Body of pancreas (tissue), 4 donors: ENCODE measurements around the gene ARF1. TPM values are rescaled to one million over a fixed set of nuclear protein-coding genes. Genes with fewer than 3 reads are reported as not detected.

Experiments
- ATAC-seq: fragments of 150-250 bp; one replicate; pipeline ENCODE4 v1.9.1; 2016
- DNase-seq, 4 donors: peaks; one replicate each; pipeline ENCODE4 v3.0.0-alpha.2; 2019
- H3K27ac ChIP-seq, 4 donors: fragments of 200-600 bp; sonication (generic); 1 replicate in 3 of 4; 2 replicates in 1 of 4; pipeline versions ENCODE4 v1.5.1 to v1.6.1; 2016 to 2019; ENCODE audit warnings: mild to moderate bottlenecking in 1 of 4, mixed read lengths in 1 of 4, moderate library complexity in 1 of 4
- H3K27me3 ChIP-seq, 2 donors: fragments of 200-600 bp; sonication (generic); one replicate each; pipeline ENCODE4 v1.6.0; 2016; ENCODE audit warnings: mild to moderate bottlenecking in 1 of 2
- H3K36me3 ChIP-seq, 2 donors: fragments of 200-600 bp; sonication (generic); replicated peaks in 1 of 2; 2 replicates each; pipeline ENCODE4 v1.5.1; 2016; ENCODE audit warnings: low read depth in 2 of 2; ENCODE audit not compliant: insufficient read depth in 1 of 2
- H3K4me1 ChIP-seq: fragments of 200-600 bp; sonication (generic); one replicate; pipeline ENCODE4 v1.6.0; 2016
- H3K4me3 ChIP-seq, 2 donors: fragments of 200-600 bp; sonication (generic); 1 replicate in 1 of 2; 2 replicates in 1 of 2; pipeline ENCODE4 v1.5.1; 2016 to 2019
- H3K9me3 ChIP-seq, 3 donors: fragments of 200-600 bp; sonication (generic); 1 replicate in 2 of 3; 2 replicates in 1 of 3; pipeline ENCODE4 v1.5.1; 2016
- CTCF ChIP-seq, 7 experiments: fragments of 450-650 bp in 4 of 7; fragments of 200-600 bp in 3 of 7; sonication (generic) in 3 of 7; IDR thresholded peaks; one replicate each; pipeline ENCODE4 v1.5.1; 2016 to 2019; ENCODE audit warnings: antibody characterized with exemption in 7 of 7
- POLR2A ChIP-seq, 3 donors: fragments of 450-650 bp; IDR thresholded peaks; one replicate each; pipeline ENCODE4 v1.6.1; 2016; ENCODE audit warnings: antibody characterized with exemption in 3 of 3, mild to moderate bottlenecking in 2 of 3
- WGBS, 2 donors: methylation state at CpG; one replicate each; pipeline ENCODE4 v1.1.5; 2017; 5-methylcytosine and 5-hydroxymethylcytosine counted together
- intact Hi-C: fragments of 100-400 bp; cut with DNase I; formaldehyde crosslinking; loops from one replicate; pipeline ENCODE4 v1.15.1; 2023
- total RNA-seq, 2 donors: library from RNA; depleted of rRNA; stranded (reverse); fragments of >200 nt; gene quantifications; one replicate each; pipeline ENCODE4 v1.1.0, GENCODE V29; 2016

ARF1 gene
- total RNA-seq, 2 donors from 2014 or later, result 158 to 203 TPM

DNA sequence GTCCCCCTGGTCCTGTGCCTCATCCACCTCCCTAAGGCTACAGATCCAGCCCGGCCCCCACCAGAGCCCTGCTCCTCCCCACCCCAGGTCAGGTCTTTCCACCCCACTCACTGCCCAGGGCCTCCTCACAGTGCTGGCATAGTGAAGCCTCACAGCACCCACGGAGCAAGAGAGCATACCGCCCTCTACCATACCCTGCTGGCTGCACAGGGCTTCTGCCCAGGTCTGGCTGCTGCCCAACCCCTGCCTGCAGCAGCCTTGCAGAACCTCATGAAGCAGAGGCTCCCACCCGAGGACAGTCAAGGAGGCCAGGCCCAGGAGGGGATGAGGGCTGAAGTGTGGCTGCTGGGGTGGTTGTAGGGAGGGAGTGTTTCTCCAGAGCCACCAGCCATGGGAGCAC lies 19.7 kb upstream of the ARF1 start:
- intact Hi-C loops, result no loop called here
- no peak for ATAC-seq
- DNase-seq, result no peak
- no peaks in the 10 kb centered on the region for H3K36me3 ChIP-seq
- no peak overlapping the region for H3K27ac ChIP-seq
- no peaks in the 10 kb centered on the region for H3K9me3 ChIP-seq
- peaks cover 0 to 21% of the 10 kb centered on the region in 2 donors for H3K27me3 ChIP-seq
- TF ChIP-seq POLR2A (IDR thresholded peaks at IDR 0.05) (no peak), CTCF (IDR thresholded peaks at IDR 0.05) (no peak)
- H3K4me1 ChIP-seq, result peaks cover 25% of the 10 kb centered on the region
- no peak overlapping the region for H3K4me3 ChIP-seq
- 52 to 65% methylated on average over 3 to 4 of the region's 4 CpGs for WGBS, 2 donors

- 77 to 85% methylated on average over 3 to 14 of the region's 15 CpGs for WGBS, 2 donors
- H3K36me3 ChIP-seq, result no peaks in the 10 kb centered on the region
- TF ChIP-seq POLR2A (IDR thresholded peaks at IDR 0.05), result no peak
- TF ChIP-seq CTCF (IDR thresholded peaks at IDR 0.05), result no peak
- no peaks in the 10 kb centered on the region for H3K9me3 ChIP-seq
- peaks cover 25% of the 10 kb centered on the region for H3K4me1 ChIP-seq
- ATAC-seq (no peak), DNase-seq (no peak)
- H3K27me3 ChIP-seq, result peaks cover 0 to 21% of the 10 kb centered on the region in 2 donors
- intact Hi-C loops, result no loop called here
- no peak overlapping the region for H3K4me3 ChIP-seq
- H3K27ac ChIP-seq, result no peak overlapping the region
These were observed 19.0 kb upstream of the ARF1 start for GRCh38 chr1:228063251-228064191.

DNA sequence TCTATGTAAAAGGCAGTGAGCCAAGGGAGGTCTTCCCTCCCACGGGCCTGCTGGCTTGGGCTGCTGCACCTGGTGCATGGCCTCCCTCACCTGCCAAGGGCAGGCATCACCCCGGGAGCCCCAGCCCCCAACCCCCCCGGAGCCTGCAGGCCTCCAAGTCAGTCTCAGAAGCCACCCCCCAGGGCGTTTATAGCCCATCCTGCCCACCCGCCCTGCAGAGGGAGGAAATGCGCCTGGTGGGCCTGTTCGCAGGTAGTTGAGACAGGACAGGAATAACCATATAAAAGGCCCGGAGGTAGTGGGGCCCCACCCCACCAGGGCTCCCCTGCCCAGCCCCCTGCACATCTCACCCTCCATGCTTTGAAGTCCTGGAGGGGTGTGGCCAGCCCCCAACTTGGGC lies 18.2 kb upstream of the ARF1 start:
- Histone ChIP-seq H3K27me3 (peaks cover 0 to 16% of the 10 kb centered on the region in 2 donors), H3K36me3 (no peaks in the 10 kb centered on the region), H3K4me1 (peaks cover 17% of the 10 kb centered on the region), H3K4me3 (no peak overlapping the region), H3K27ac (no peak overlapping the region), H3K9me3 (no peaks in the 10 kb centered on the region)
- ATAC-seq (no peak), DNase-seq (no peak)
- intact Hi-C loops, result no loop called here
- WGBS, 2 donors, result 34 to 86% methylated on average over 4 to 5 of the region's 8 CpGs
- TF ChIP-seq CTCF (IDR thresholded peaks at IDR 0.05) (no peak), POLR2A (IDR thresholded peaks at IDR 0.05) (no peak)

DNA sequence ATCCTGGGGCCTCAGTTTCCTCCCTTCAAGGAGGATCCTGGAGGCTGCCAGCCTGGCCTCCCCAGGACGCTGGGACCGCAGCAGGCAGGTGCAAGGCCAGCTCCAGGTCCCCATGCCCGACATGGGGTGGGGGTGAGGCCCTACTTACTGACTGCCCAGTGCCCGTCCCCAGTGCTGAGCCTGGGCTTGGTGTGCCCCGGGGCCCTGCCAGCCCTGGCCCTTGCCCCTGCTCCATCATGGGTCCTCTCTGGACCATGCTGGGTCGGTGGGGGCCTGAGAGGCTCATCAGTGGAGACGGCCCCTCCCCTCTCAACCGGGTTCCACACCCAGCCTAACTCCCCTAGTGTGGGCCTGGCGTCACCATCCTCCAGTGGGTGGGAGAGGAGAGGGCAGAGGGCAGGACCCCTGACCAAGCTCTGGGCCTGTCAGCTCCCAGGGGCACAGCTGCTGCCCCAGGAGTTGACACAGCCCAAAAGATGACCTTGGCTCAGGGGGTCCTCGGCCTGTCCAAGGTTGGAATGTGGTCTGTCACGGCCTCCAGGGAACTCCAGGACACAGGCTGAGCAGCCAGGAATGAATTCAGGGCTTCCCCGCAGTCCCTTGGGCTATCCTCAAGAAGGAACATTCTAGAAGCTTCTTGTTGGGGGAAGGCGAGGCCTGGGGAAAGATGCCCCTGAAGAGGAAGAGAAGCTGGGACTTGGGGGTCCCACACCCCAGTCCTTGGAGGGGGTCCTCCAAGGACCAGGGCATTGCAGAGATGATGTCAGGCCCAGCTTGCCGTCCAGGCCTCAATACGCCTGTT lies 17.6 kb upstream of the ARF1 start:
- intact Hi-C loops, result no loop called here
- ATAC-seq (no peak), DNase-seq (no peak)
- Histone ChIP-seq H3K27me3 (peaks cover 0 to 16% of the 10 kb centered on the region in 2 donors), H3K27ac (no peak overlapping the region), H3K4me1 (peaks cover 11% of the 10 kb centered on the region), H3K36me3 (no peaks in the 10 kb centered on the region), H3K4me3 (no peak overlapping the region), H3K9me3 (no peaks in the 10 kb centered on the region)
- TF ChIP-seq CTCF (IDR thresholded peaks at IDR 0.05) (no peak), POLR2A (IDR thresholded peaks at IDR 0.05) (no peak)
- WGBS, 2 donors, result 72 to 83% methylated on average over 7 to 15 of the region's 15 CpGs
